A549 (cell line): ENCODE results near the gene CIAO2A. TPM values are rescaled to one million over a fixed set of nuclear protein-coding genes. Genes with fewer than 3 reads are reported as not detected.

Experiments used
- ATAC-seq, 2 experiments: fragments of 200-7000 bp in 1 of 2; fragments of >200 bp in 1 of 2; cut with Nextera tagmentation in 1 of 2; cut with Tn5 transposase in 1 of 2; 3 replicates each; pipeline versions ENCODE4 v1.8.0 to v1.9.1; 2018 to 2020; ENCODE audit warnings: mild to moderate bottlenecking in 1 of 2, moderate library complexity in 1 of 2
- CTCF ChIA-PET: fragments of 300-600 bp; sonication (Branson Sonifier 250); formaldehyde crosslinking; extraction: SDS; loops from one replicate; lab custom pipeline; 2021; ENCODE audit warnings: antibody characterized with exemption, inconsistent platforms; lab: Yijun Ruan, JAX
- POLR2A ChIA-PET: fragments of 350-600 bp; formaldehyde crosslinking; extraction: SDS; loops from one replicate; lab custom pipeline; 2021; ENCODE audit warnings: antibody characterized with exemption, inconsistent platforms; lab: Yijun Ruan, JAX
- DNase-seq, 2 experiments: peaks; one replicate each; pipeline versions ENCODE4 v3.0.0 to v3.0.0-alpha.2; 2011 to 2016; ENCODE audit warnings: low read depth in 1 of 2, low spot score in 1 of 2
- FAIRE-seq: peaks from 2 replicates; lab custom pipeline; 2011; peaks lifted over from hg19 to GRCh38; lab: Jason Lieb, UNC
- H3K27ac ChIP-seq, 2 experiments: fragments of >200 bp; sonication (Bioruptor Twin); formaldehyde crosslinking; 3 replicates each; pipeline ENCODE4 v1.5.1; 2016 to 2017
- H3K4me1 ChIP-seq: fragments of >200 bp; sonication (Bioruptor Twin); formaldehyde crosslinking; 3 replicates; pipeline ENCODE4 v1.6.1; 2016
- H3K4me2 ChIP-seq: fragments of >200 bp; sonication (Bioruptor Twin); formaldehyde crosslinking; 3 replicates; pipeline ENCODE4 v1.6.1; 2016
- H3K4me3 ChIP-seq: fragments of >200 bp; sonication (Bioruptor Twin); formaldehyde crosslinking; 3 replicates; pipeline ENCODE4 v1.5.1; 2016
- H3K9me3 ChIP-seq: fragments of >200 bp; sonication (Bioruptor Twin); formaldehyde crosslinking; 3 replicates; pipeline ENCODE4 v1.6.1; 2016
- BHLHE40 ChIP-seq: IDR thresholded peaks from 2 replicates; pipeline ENCODE4 v1.6.1; 2012; ENCODE audit warnings: low read depth, low read length, inconsistent platforms
- CBX2 ChIP-seq: fragments of 200-600 bp; sonication (generic); IDR thresholded peaks from 2 replicates; pipeline ENCODE4 v1.6.1; 2016; ENCODE audit warnings: low read depth, mild to moderate bottlenecking, borderline replicate concordance
- CEBPB ChIP-seq, 2 experiments: fragments of >200 bp in 1 of 2; sonication (Bioruptor Twin) in 1 of 2; formaldehyde crosslinking in 1 of 2; IDR thresholded peaks; 2 replicates each; pipeline ENCODE4 v1.6.1; 2012 to 2016
- EHF ChIP-seq: fragments of 250-450 bp; sonication (Bioruptor Pico); IDR thresholded peaks from 2 replicates; pipeline ENCODE4 v1.5.0; 2020; ENCODE audit warnings: mild to moderate bottlenecking
- ELK1 ChIP-seq: fragments of 150-350 bp; IDR thresholded peaks from 2 replicates; pipeline ENCODE4 v1.6.1; 2014; ENCODE audit warnings: low read depth, mild to moderate bottlenecking, low read length
- FOSL2 ChIP-seq, 2 experiments: fragments of 450-650 bp in 1 of 2; fragments of >200 bp in 1 of 2; sonication (Bioruptor Twin) in 1 of 2; formaldehyde crosslinking; IDR thresholded peaks; 2 replicates each; pipeline versions ENCODE4 v1.5.0 to v1.6.1; 2016 to 2020; ENCODE audit warnings: mild to moderate bottlenecking in 1 of 2, moderate library complexity in 1 of 2
- FOXS1 ChIP-seq: fragments of 250-450 bp; sonication (Bioruptor Pico); IDR thresholded peaks from 2 replicates; pipeline ENCODE4 v1.5.0; 2020; ENCODE audit warnings: mild to moderate bottlenecking, moderate library complexity
- HMGXB4 ChIP-seq: fragments of 250-450 bp; sonication (Bioruptor Pico); IDR thresholded peaks from 2 replicates; pipeline ENCODE4 v1.5.0; 2021; ENCODE audit warnings: mild to moderate bottlenecking, moderate library complexity, borderline replicate concordance
- HOXA7 ChIP-seq: fragments of 250-450 bp; sonication (Bioruptor Pico); IDR thresholded peaks from 2 replicates; pipeline ENCODE4 v1.5.0; 2020; ENCODE audit warnings: mild to moderate bottlenecking, moderate library complexity
- HOXB5 ChIP-seq: fragments of 250-450 bp; sonication (Bioruptor Pico); IDR thresholded peaks from 2 replicates; pipeline ENCODE4 v1.5.0; 2020; ENCODE audit warnings: mild to moderate bottlenecking, moderate library complexity
- JUN ChIP-seq, 2 experiments: fragments of >200 bp; sonication (Bioruptor Twin); formaldehyde crosslinking; IDR thresholded peaks; 2 replicates in 1 of 2; 3 replicates in 1 of 2; pipeline ENCODE4 v1.6.1; 2016 to 2017
- KDM1A ChIP-seq: fragments of 200-600 bp; sonication (generic); IDR thresholded peaks from 2 replicates; pipeline ENCODE4 v1.6.1; 2016; ENCODE audit warnings: low read depth, mild to moderate bottlenecking
- MAX ChIP-seq: IDR thresholded peaks from 2 replicates; pipeline ENCODE4 v1.6.1; 2012
- MAZ ChIP-seq: fragments of 150-350 bp; IDR thresholded peaks from 2 replicates; pipeline ENCODE4 v1.6.1; 2014; ENCODE audit warnings: antibody characterized with exemption, low read depth, low read length, borderline replicate concordance
- NPAS2 ChIP-seq: fragments of 250-450 bp; sonication (Bioruptor Pico); IDR thresholded peaks from 2 replicates; pipeline ENCODE4 v1.8.0; 2022; ENCODE audit warnings: mild to moderate bottlenecking, moderate library complexity, borderline replicate concordance
- NR3C1 ChIP-seq: fragments of >200 bp; sonication (Bioruptor Twin); formaldehyde crosslinking; IDR thresholded peaks from 3 replicates; pipeline ENCODE4 v1.6.1; 2017
- RAD21 ChIP-seq, 2 experiments: fragments of >200 bp in 1 of 2; sonication (Bioruptor Twin) in 1 of 2; formaldehyde crosslinking in 1 of 2; IDR thresholded peaks in 1 of 2; conservative IDR thresholded peaks in 1 of 2; 2 replicates in 1 of 2; 3 replicates in 1 of 2; pipeline ENCODE4 v1.6.1; 2012 to 2018; ENCODE audit warnings: inconsistent platforms in 1 of 2
- RFX5 ChIP-seq: fragments of 450-650 bp; IDR thresholded peaks from 2 replicates; pipeline ENCODE4 v1.7.1; 2014; ENCODE audit warnings: antibody characterized with exemption, mild to moderate bottlenecking, moderate library complexity
- RNF2 ChIP-seq: fragments of 200-600 bp; sonication (generic); IDR thresholded peaks from 2 replicates; pipeline ENCODE4 v1.6.1; 2016; ENCODE audit warnings: low read depth, mild to moderate bottlenecking, antibody characterized with exemption, moderate library complexity, borderline replicate concordance
- TP53 ChIP-seq: fragments of 250-450 bp; sonication (Bioruptor Pico); IDR thresholded peaks from 2 replicates; pipeline ENCODE4 v1.5.0; 2021; ENCODE audit warnings: mild to moderate bottlenecking, moderate library complexity
- ZC3H11A ChIP-seq: fragments of 450-650 bp; IDR thresholded peaks from 2 replicates; pipeline ENCODE4 v1.6.1; 2014; ENCODE audit warnings: antibody characterized with exemption, mild to moderate bottlenecking
- ZNF302 ChIP-seq: fragments of 250-450 bp; sonication (Bioruptor Pico); IDR thresholded peaks from 2 replicates; pipeline ENCODE4 v1.9.0; 2021; ENCODE audit warnings: inconsistent platforms, mild to moderate bottlenecking, moderate library complexity
- WGBS: methylation state at CpG from one replicate; pipeline ENCODE4 v1.1.6; 2017; ENCODE audit errors: missing lambda C conversion rate; 5-methylcytosine and 5-hydroxymethylcytosine counted together
- polyA plus RNA-seq, 4 experiments: library from polyadenylated mRNA; depleted of rRNA in 3 of 4; stranded (reverse); fragments of >200 nt; fragmentation: RNase III in 1 of 4; extraction: RNeasy Plus Mini Kit Qiagen cat#74134 plus additional on column Dnase treatment in 1 of 4; gene quantifications; 2 replicates in 3 of 4; 3 replicates in 1 of 4; pipeline ENCODE4 v1.2.3, GENCODE V29; 2011 to 2017
- TF ChIP-seq, protein P1 (sequence below): fragments of 450-650 bp; IDR thresholded peaks from 2 replicates; pipeline ENCODE4 v1.6.1; 2014; ENCODE audit warnings: antibody characterized with exemption

CIAO2A gene
- polyA plus RNA-seq, 2 of the 4 experiments (the other 2 are of a cell fraction), result 156 to 231 TPM

- peak overlapping the region in 1 of 2 experiments; percentile 61; a peak in 3 of 6 replicates for H3K27ac ChIP-seq
- peak overlapping the region; percentile 43; the same call in 1 of the 3 replicates for H3K4me2 ChIP-seq
- H3K4me1 ChIP-seq, result peaks cover 26% of the 10 kb centered on the region
- DNase-seq, result no peak
- no peaks in the 10 kb centered on the region for H3K9me3 ChIP-seq
- H3K4me3 ChIP-seq, result no peak overlapping the region
- no peak for ATAC-seq
- POLR2A ChIA-PET, result no interaction called here
- CTCF ChIA-PET, result interaction anchor here (0.6 to 15.1 kb wide), 6 partner anchors 11 to 780 kb away, joined by 3 to 173 read pairs (median 12); no protein-coding TSS in a partner anchor
- no peak for FAIRE-seq
- WGBS, result 74% methylated on average over 6 of the region's 6 CpGs
- TF ChIP-seq KDM1A (no peak), HOXB5 (CRISPR knock-in tag) (no peak), CEBPB (IDR thresholded peaks at IDR 0.05) (no peak), TP53 (CRISPR knock-in tag) (no peak), RAD21 (conservative IDR thresholded peaks at IDR 0.05 in 1 of 2, IDR thresholded peaks at IDR 0.05 in 1 of 2) (no peak), ELK1 (no peak), HMGXB4 (CRISPR knock-in tag) (no peak), NR3C1 (no peak), ZC3H11A (no peak), FOSL2 (IDR thresholded peaks at IDR 0.05) (no peak), FOSL2 (CRISPR knock-in tag; IDR thresholded peaks at IDR 0.05) (no peak), JUN (IDR thresholded peaks at IDR 0.05) (no peak), HOXA7 (no peak), RNF2 (no peak)
Measured at GRCh38 chr15:64051407-64052259, 42.0 kb downstream of the CIAO2A start.

DNA sequence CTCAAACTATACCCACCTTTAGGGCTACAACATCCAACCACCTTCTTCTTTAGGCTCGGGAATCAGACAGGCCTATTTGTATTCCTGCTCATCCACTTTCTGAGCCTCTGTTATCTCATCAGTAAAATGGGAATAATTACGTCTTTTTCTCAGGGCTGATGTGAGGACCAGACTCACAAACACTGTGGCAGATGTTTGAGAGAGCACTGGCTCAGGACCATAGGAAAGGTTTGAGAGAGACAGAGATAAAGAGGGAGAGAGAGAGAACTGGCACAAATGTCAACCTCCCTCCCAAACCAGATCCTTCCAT lies 42.6 kb downstream of the CIAO2A start:
- no peak for FAIRE-seq
- CTCF ChIA-PET, result interaction anchor here (0.6 to 15.1 kb wide), 6 partner anchors 10 to 779 kb away, joined by 3 to 173 read pairs (median 12); no protein-coding TSS in a partner anchor
- Histone ChIP-seq H3K4me2 (peak overlapping the region; percentile 43), H3K4me1 (peaks cover 26% of the 10 kb centered on the region), H3K27ac (peak overlapping the region in 1 of 2 experiments; percentile 61; a peak in 3 of 6 replicates), H3K4me3 (no peak overlapping the region), H3K9me3 (no peaks in the 10 kb centered on the region)
- ATAC-seq, result no peak
- POLR2A ChIA-PET, result no interaction called here
- 95% methylated on average over 2 of the region's 2 CpGs for WGBS
- TF ChIP-seq KDM1A (0 out of 2 replicates have a peak, but pooled peaks have one; percentile 60), EHF (CRISPR knock-in tag) (no peak)
- DNase-seq, result no peak

DNA sequence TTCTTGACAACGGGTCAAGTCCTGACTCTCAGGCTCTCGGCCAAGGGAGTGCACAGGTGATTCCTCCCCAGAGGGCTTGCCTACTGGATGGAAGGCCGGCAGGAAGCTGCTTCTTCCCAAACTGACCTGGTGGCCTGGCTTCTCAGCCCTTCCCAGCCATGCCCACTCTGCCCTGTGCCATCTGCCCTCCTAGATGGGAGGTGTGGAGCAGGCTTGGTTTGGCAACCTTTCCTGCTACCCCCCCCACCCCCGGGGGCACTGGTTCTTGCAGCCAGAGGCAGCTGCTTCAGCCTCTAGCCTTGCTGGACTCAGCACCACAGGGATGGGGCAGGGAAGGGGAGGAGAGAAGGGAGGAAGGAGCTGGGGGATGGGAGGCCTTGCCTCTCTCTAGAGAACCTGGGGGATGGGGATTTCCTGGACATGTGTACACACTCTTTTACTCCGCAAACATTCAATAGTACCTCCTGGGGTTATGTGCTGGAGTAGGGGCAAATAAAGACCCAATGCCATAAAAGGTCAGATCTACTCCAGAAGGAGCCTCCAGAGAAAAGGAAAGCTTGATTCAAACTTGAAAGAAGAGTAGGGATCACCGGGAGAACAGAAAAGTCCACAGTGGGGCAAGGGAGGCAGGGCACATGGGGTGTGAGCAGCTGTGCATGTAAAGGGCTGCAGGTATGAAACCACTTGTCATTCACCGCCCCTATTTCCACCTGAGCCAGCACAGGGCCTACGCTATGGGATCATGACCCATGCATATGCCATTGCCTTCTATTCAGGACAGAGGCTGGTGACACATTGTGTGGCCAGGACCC lies 43.2 kb downstream of the CIAO2A start:
- peaks cover 29% of the 10 kb centered on the region for H3K4me1 ChIP-seq
- H3K27ac ChIP-seq, result peak overlapping the region in 1 of 2 experiments; percentile 61; a peak in 4 of 6 replicates
- WGBS, result 37% methylated on average over 7 of the region's 8 CpGs
- no peak overlapping the region for H3K4me3 ChIP-seq
- ChIA-PET POLR2A (no interaction called here), CTCF (interaction anchor here (0.6 to 15.1 kb wide), 7 partner anchors 10 to 779 kb away, joined by 3 to 173 read pairs (median 12); no protein-coding TSS in a partner anchor)
- ATAC-seq (peak in 1 of 2 experiments; percentile 60; a peak in 3 of 6 replicates), FAIRE-seq (no peak), DNase-seq (peak; percentile 52 to 79)
- H3K4me2 ChIP-seq, result peak overlapping the region; percentile 43
- no peaks in the 10 kb centered on the region for H3K9me3 ChIP-seq
- TF ChIP-seq CEBPB (IDR thresholded peaks at IDR 0.05) (no peak), RNF2 (no peak), NPAS2 (CRISPR knock-in tag) (no peak), ZNF302 (CRISPR knock-in tag) (no peak), FOSL2 (IDR thresholded peaks at IDR 0.05) (no peak), FOSL2 (CRISPR knock-in tag; IDR thresholded peaks at IDR 0.05) (0 out of 2 replicates have a peak, but pooled peaks have one; percentile 12), FOXS1 (CRISPR knock-in tag) (no peak), MAX (0 out of 2 replicates have a peak, but pooled peaks have one; percentile 40), RFX5 (no peak), BHLHE40 (no peak), CBX2 (no peak), JUN (IDR thresholded peaks at IDR 0.05) (0 out of 5 replicates have a peak, but pooled peaks of 1 of the 2 experiments have one; percentile 31), MAZ (no peak)
- TF ChIP-seq, protein P1, sequence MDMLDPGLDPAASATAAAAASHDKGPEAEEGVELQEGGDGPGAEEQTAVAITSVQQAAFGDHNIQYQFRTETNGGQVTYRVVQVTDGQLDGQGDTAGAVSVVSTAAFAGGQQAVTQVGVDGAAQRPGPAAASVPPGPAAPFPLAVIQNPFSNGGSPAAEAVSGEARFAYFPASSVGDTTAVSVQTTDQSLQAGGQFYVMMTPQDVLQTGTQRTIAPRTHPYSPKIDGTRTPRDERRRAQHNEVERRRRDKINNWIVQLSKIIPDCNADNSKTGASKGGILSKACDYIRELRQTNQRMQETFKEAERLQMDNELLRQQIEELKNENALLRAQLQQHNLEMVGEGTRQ, result no peak
